Peyer's patch (tissue), 4 donors: Measurements from ENCODE around the gene PTCD2. TPM values are rescaled to one million over a fixed set of nuclear protein-coding genes. Genes with fewer than 3 reads are reported as not detected.

ENCODE experiments used
- DNase-seq, 3 donors: peaks; one replicate each; pipeline ENCODE4 v3.0.0-alpha.2; 2017 to 2019
- H3K27ac ChIP-seq, 4 donors: fragments of 200-600 bp; sonication (generic); one replicate each; pipeline ENCODE4 v1.5.1; 2016 to 2019
- H3K27me3 ChIP-seq, 2 donors: fragments of 200-600 bp; sonication (generic); one replicate each; pipeline ENCODE4 v1.5.1; 2019
- H3K36me3 ChIP-seq, 3 donors: fragments of 200-600 bp; sonication (generic); one replicate each; pipeline ENCODE4 v1.5.1; 2016 to 2019
- H3K4me1 ChIP-seq, 4 donors: fragments of 200-600 bp; sonication (generic); one replicate each; pipeline ENCODE4 v1.5.1; 2016 to 2019
- H3K4me3 ChIP-seq, 4 donors: fragments of 200-600 bp; sonication (generic); 1 replicate in 3 of 4; 2 replicates in 1 of 4; pipeline ENCODE4 v1.5.1; 2016 to 2019; ENCODE audit warnings: mild to moderate bottlenecking in 1 of 4
- H3K9me3 ChIP-seq, 4 donors: fragments of 200-600 bp; sonication (generic); one replicate each; pipeline ENCODE4 v1.5.1; 2016 to 2019; ENCODE audit warnings: mild to moderate bottlenecking in 1 of 4
- CTCF ChIP-seq, 6 experiments: fragments of 450-650 bp in 4 of 6; fragments of 200-600 bp in 2 of 6; sonication (generic) in 1 of 6; IDR thresholded peaks; one replicate each; pipeline ENCODE4 v1.5.1; 2017 to 2019; ENCODE audit warnings: antibody characterized with exemption in 6 of 6, mild to moderate bottlenecking in 3 of 6, moderate library complexity in 1 of 6
- POLR2A ChIP-seq, 2 donors: fragments of 450-650 bp; IDR thresholded peaks; one replicate each; pipeline ENCODE4 v1.5.1; 2017; ENCODE audit warnings: antibody characterized with exemption in 2 of 2, mild to moderate bottlenecking in 2 of 2, moderate library complexity in 2 of 2
- total RNA-seq, 4 donors: library from RNA; depleted of rRNA; stranded (reverse); fragments of >200 nt; gene quantifications; one replicate each; pipeline ENCODE4 v1.1.0, GENCODE V29; 2016

PTCD2 gene
- total RNA-seq, 4 donors from 2014 or later: 4.0 to 13.2 (median 8.7) TPM

- Histone ChIP-seq H3K27ac (no peak overlapping the region), H3K4me3 (no peak overlapping the region), H3K4me1 (no peaks in the 10 kb centered on the region), H3K27me3 (no peaks in the 10 kb centered on the region), H3K36me3 (no peaks in the 10 kb centered on the region), H3K9me3 (no peaks in the 10 kb centered on the region)
- TF ChIP-seq POLR2A (IDR thresholded peaks at IDR 0.05): no peak
- no peak for TF ChIP-seq CTCF (IDR thresholded peaks at IDR 0.05)
- no peak for DNase-seq
Measured at GRCh38 chr5:72284559-72285423, 35.4 kb upstream of the PTCD2 start.

- Histone ChIP-seq H3K27ac (no peak overlapping the region), H3K27me3 (no peaks in the 10 kb centered on the region), H3K4me3 (no peak overlapping the region), H3K9me3 (no peaks in the 10 kb centered on the region), H3K4me1 (no peaks in the 10 kb centered on the region), H3K36me3 (no peaks in the 10 kb centered on the region)
- no peak for DNase-seq
- TF ChIP-seq POLR2A (IDR thresholded peaks at IDR 0.05) (no peak), CTCF (IDR thresholded peaks at IDR 0.05) (no peak)
Measured at GRCh38 chr5:72285424-72285821, 34.8 kb upstream of the PTCD2 start.

- Histone ChIP-seq H3K36me3 (no peaks in the 10 kb centered on the region), H3K27me3 (no peaks in the 10 kb centered on the region), H3K4me3 (no peak overlapping the region), H3K27ac (no peak overlapping the region), H3K4me1 (no peaks in the 10 kb centered on the region), H3K9me3 (no peaks in the 10 kb centered on the region)
- no peak for DNase-seq
- TF ChIP-seq CTCF (IDR thresholded peaks at IDR 0.05) (no peak), POLR2A (IDR thresholded peaks at IDR 0.05) (no peak)
Measured at GRCh38 chr5:72286798-72287197, 33.4 kb upstream of the PTCD2 start.

- Histone ChIP-seq H3K36me3 (no peaks in the 10 kb centered on the region), H3K4me3 (no peak overlapping the region), H3K9me3 (no peaks in the 10 kb centered on the region), H3K4me1 (no peaks in the 10 kb centered on the region), H3K27ac (no peak overlapping the region), H3K27me3 (no peaks in the 10 kb centered on the region)
- DNase-seq: no peak
- TF ChIP-seq POLR2A (IDR thresholded peaks at IDR 0.05): no peak
- no peak for TF ChIP-seq CTCF (IDR thresholded peaks at IDR 0.05)
Measured at GRCh38 chr5:72288924-72289323, 31.2 kb upstream of the PTCD2 start.

GRCh38 chr5:72290356-72291133 lies 29.6 kb upstream of the PTCD2 start:
- no peaks in the 10 kb centered on the region for H3K36me3 ChIP-seq
- H3K9me3 ChIP-seq: no peaks in the 10 kb centered on the region
- TF ChIP-seq POLR2A (IDR thresholded peaks at IDR 0.05) (no peak), CTCF (IDR thresholded peaks at IDR 0.05) (no peak)
- no peak for DNase-seq
- no peaks in the 10 kb centered on the region for H3K4me1 ChIP-seq
- H3K27ac ChIP-seq: no peak overlapping the region
- H3K4me3 ChIP-seq: no peak overlapping the region
- no peaks in the 10 kb centered on the region for H3K27me3 ChIP-seq
